H1 (cell line): ENCODE results near the gene TRIM56. TPM values are rescaled to one million over a fixed set of nuclear protein-coding genes. Genes with fewer than 3 reads are reported as not detected.
"Not testable (repeated sequence)": the region's sequence is repeated elsewhere in the genome, so short reads cannot be mapped to it uniquely, and the experiment has no call there.

ENCODE experiments used
- CTCF ChIA-PET: fragments of 300-600 bp; sonication (Branson Sonifier 250); formaldehyde crosslinking; loops from one replicate; lab custom pipeline; 2021; ENCODE audit not compliant: partially characterized antibody; lab: Charles Lee
- POLR2A ChIA-PET: fragments of 300-600 bp; sonication (Branson Sonifier 250); formaldehyde crosslinking; loops from one replicate; lab custom pipeline; 2021; ENCODE audit warnings: inconsistent platforms; ENCODE audit not compliant: partially characterized antibody; lab: Charles Lee
- DNase-seq, 2 experiments: peaks; one replicate each; pipeline versions ENCODE4 v3.0.0 to v3.0.0-alpha.2; 2010 to 2022; ENCODE audit warnings: low spot score in 2 of 2, low read depth in 1 of 2, mixed read lengths in 1 of 2
- FAIRE-seq: peaks from 2 replicates; lab custom pipeline; 2011; peaks lifted over from hg19 to GRCh38; lab: Jason Lieb, UNC
- H2AFZ ChIP-seq: 2 replicates; pipeline ENCODE4 v1.8.1; 2012; ENCODE audit warnings: low read length, inconsistent platforms
- H2AK5ac ChIP-seq: 2 replicates; pipeline ENCODE4 v1.6.1; 2013; ENCODE audit warnings: low read depth, low read length
- H2BK120ac ChIP-seq: replicated peaks from 2 replicates; pipeline ENCODE3; 2013; ENCODE audit warnings: low read depth, low read length, inconsistent platforms
- H2BK12ac ChIP-seq: 2 replicates; pipeline ENCODE4 v1.6.1; 2013; ENCODE audit warnings: low read depth, low read length
- H2BK15ac ChIP-seq: 2 replicates; pipeline ENCODE4 v1.6.1; 2013; ENCODE audit warnings: low read length
- H2BK20ac ChIP-seq: 2 replicates; pipeline ENCODE4 v1.6.1; 2013; ENCODE audit warnings: low read length
- H2BK5ac ChIP-seq: 2 replicates; pipeline ENCODE4 v1.6.1; 2013; ENCODE audit warnings: low read depth, low read length
- H3K14ac ChIP-seq: 2 replicates; pipeline ENCODE4 v1.6.1; 2013; ENCODE audit warnings: inconsistent platforms; ENCODE audit not compliant: insufficient read length
- H3K18ac ChIP-seq: 2 replicates; pipeline ENCODE4 v1.6.1; 2013; ENCODE audit warnings: low read length; ENCODE audit errors: extremely low read depth
- H3K23ac ChIP-seq: 2 replicates; pipeline ENCODE4 v1.6.1; 2013; ENCODE audit warnings: inconsistent platforms; ENCODE audit not compliant: insufficient read length
- H3K23me2 ChIP-seq: 2 replicates; pipeline ENCODE4 v1.6.1; 2013; ENCODE audit warnings: low read depth, low read length
- H3K27ac ChIP-seq: 2 replicates; pipeline ENCODE4 v1.6.1; 2011; ENCODE audit warnings: low read depth, low read length, inconsistent platforms
- H3K27me3 ChIP-seq, 4 experiments: replicated peaks in 1 of 4; 1 replicate in 1 of 4; 2 replicates in 3 of 4; pipeline versions ENCODE4 v1.6.1 to v1.8.1; 2011 to 2013; ENCODE audit warnings: low read length in 3 of 4, mild to moderate bottlenecking in 3 of 4, inconsistent platforms in 2 of 4, mixed read lengths in 2 of 4, moderate library complexity in 1 of 4; ENCODE audit not compliant: control insufficient read depth in 3 of 4, insufficient read depth in 3 of 4; ENCODE audit errors: extremely low read depth in 1 of 4
- H3K36me3 ChIP-seq, 4 experiments: 2 replicates each; pipeline versions ENCODE4 v1.6.1 to v1.8.1; 2011 to 2013; ENCODE audit warnings: mild to moderate bottlenecking in 4 of 4, low read length in 3 of 4, moderate library complexity in 2 of 4, control low read depth in 1 of 4, inconsistent platforms in 1 of 4; ENCODE audit not compliant: insufficient read depth in 4 of 4, control insufficient read depth in 2 of 4
- H3K4ac ChIP-seq: replicated peaks from 2 replicates; pipeline ENCODE3; 2013; ENCODE audit warnings: low read length, low read depth, mixed read lengths, inconsistent platforms; ENCODE audit not compliant: insufficient read length
- H3K4me1 ChIP-seq, 4 experiments: replicated peaks in 1 of 4; 1 replicate in 1 of 4; 2 replicates in 3 of 4; pipeline versions ENCODE4 v1.6.1 to v1.8.1; 2011 to 2013; ENCODE audit warnings: low read length in 3 of 4, inconsistent platforms in 2 of 4, mixed read lengths in 1 of 4; ENCODE audit not compliant: insufficient read depth in 4 of 4, control insufficient read depth in 3 of 4
- H3K4me2 ChIP-seq, 2 experiments: 2 replicates each; pipeline versions ENCODE4 v1.6.1 to v1.8.1; 2011 to 2013; ENCODE audit warnings: low read depth in 2 of 2, low read length in 2 of 2, control low read depth in 1 of 2, inconsistent platforms in 1 of 2, mild to moderate bottlenecking in 1 of 2; ENCODE audit not compliant: insufficient read depth in 1 of 2
- H3K4me3 ChIP-seq, 4 experiments: fragments of 200-600, 300-600 bp in 1 of 4; sonication (generic), shearing (Covaris generic), sonication (Bioruptor Twin) in 1 of 4; 2 replicates each; pipeline versions ENCODE4 v1.5.1 to v1.8.1; 2011 to 2016; ENCODE audit warnings: low read length in 4 of 4, low read depth in 3 of 4, control low read depth in 2 of 4, inconsistent platforms in 2 of 4, mild to moderate bottlenecking in 2 of 4, mixed read lengths in 1 of 4, moderate library complexity in 1 of 4; ENCODE audit not compliant: insufficient read depth in 2 of 4; ENCODE audit errors: extremely low read depth in 1 of 4
- H3K56ac ChIP-seq: replicated peaks from 2 replicates; pipeline ENCODE3; 2013; ENCODE audit warnings: low read depth, mild to moderate bottlenecking, mixed read lengths, low read length, inconsistent platforms; ENCODE audit not compliant: insufficient read length
- H3K79me1 ChIP-seq: 2 replicates; pipeline ENCODE4 v1.6.1; 2013; ENCODE audit warnings: low read depth, low read length, control low read depth
- H3K79me2 ChIP-seq, 2 experiments: 2 replicates each; pipeline versions ENCODE4 v1.6.1 to v1.8.1; 2012 to 2013; ENCODE audit warnings: low read length in 2 of 2, mild to moderate bottlenecking in 2 of 2, inconsistent platforms in 1 of 2; ENCODE audit not compliant: insufficient read depth in 2 of 2, control insufficient read depth in 1 of 2
- H3K9ac ChIP-seq, 4 experiments: replicated peaks in 1 of 4; 1 replicate in 1 of 4; 2 replicates in 3 of 4; pipeline versions ENCODE4 v1.6.1 to v1.8.1; 2011 to 2013; ENCODE audit warnings: low read depth in 3 of 4, low read length in 3 of 4, control low read depth in 2 of 4, mild to moderate bottlenecking in 2 of 4, moderate library complexity in 2 of 4, inconsistent platforms in 1 of 4; ENCODE audit errors: extremely low read depth in 1 of 4
- H3K9me3 ChIP-seq, 2 experiments: 2 replicates each; pipeline versions ENCODE4 v1.6.1 to v1.8.1; 2012 to 2013; ENCODE audit warnings: mild to moderate bottlenecking in 2 of 2, moderate library complexity in 2 of 2, control low read depth in 1 of 2, inconsistent platforms in 1 of 2, low read depth in 1 of 2, low read length in 1 of 2, mixed read lengths in 1 of 2; ENCODE audit not compliant: insufficient read depth in 2 of 2
- H4K20me1 ChIP-seq, 2 experiments: replicated peaks in 1 of 2; 2 replicates each; pipeline versions ENCODE3 to v1.8.1; 2011 to 2013; ENCODE audit warnings: inconsistent platforms in 2 of 2, low read length in 2 of 2, mild to moderate bottlenecking in 1 of 2; ENCODE audit not compliant: insufficient read depth in 2 of 2, control insufficient read depth in 1 of 2
- H4K5ac ChIP-seq: 2 replicates; pipeline ENCODE4 v1.6.1; 2013; ENCODE audit warnings: low read length, low read depth, mixed read lengths, inconsistent platforms; ENCODE audit not compliant: insufficient read length
- H4K8ac ChIP-seq: 2 replicates; pipeline ENCODE4 v1.8.0; 2013; ENCODE audit warnings: mild to moderate bottlenecking, moderate library complexity, low read length, inconsistent platforms; ENCODE audit not compliant: insufficient read depth; ENCODE audit errors: extremely low read depth
- H4K91ac ChIP-seq: replicated peaks from 2 replicates; pipeline ENCODE3; 2013; ENCODE audit warnings: low read length, mixed read lengths, inconsistent platforms; ENCODE audit not compliant: insufficient read length
- GABPA ChIP-seq: IDR thresholded peaks from 2 replicates; pipeline ENCODE4 v1.6.1; 2011; ENCODE audit warnings: mild to moderate bottlenecking, low read length, moderate library complexity, borderline replicate concordance; ENCODE audit not compliant: insufficient read depth
- MAFK ChIP-seq: IDR thresholded peaks from 2 replicates; pipeline ENCODE4 v1.6.1; 2012; ENCODE audit warnings: low read depth, mild to moderate bottlenecking, improper control_type of control experiment, low read length
- RFX5 ChIP-seq: IDR thresholded peaks from 2 replicates; pipeline ENCODE4 v1.6.1; 2011; ENCODE audit warnings: low read depth, low read length, improper control_type of control experiment, borderline replicate concordance
- RNF2 ChIP-seq: fragments of 200-900, 300-1000 bp; sonication (generic); IDR thresholded peaks from 2 replicates; pipeline ENCODE4 v1.7.1; 2016; ENCODE audit warnings: borderline replicate concordance, low read depth, mild to moderate bottlenecking, antibody characterized with exemption, low read length; ENCODE audit not compliant: poor library complexity, severe bottlenecking; ENCODE audit errors: missing control alignments
- SAP30 ChIP-seq: fragments of 300-600 bp; sonication (generic); IDR thresholded peaks from 2 replicates; pipeline ENCODE4 v1.7.1; 2012; ENCODE audit warnings: low read length, moderate library complexity, mild to moderate bottlenecking, inconsistent platforms; ENCODE audit not compliant: insufficient read depth, insufficient replicate concordance
- WGBS, 2 experiments: shearing (Covaris generic) in 1 of 2; methylation state at CpG; one replicate each; pipeline versions ENCODE4 v1.1.6 to v1.1.7; 2013 to 2015; ENCODE audit warnings: low lambda C conversion rate in 2 of 2, mixed read lengths in 2 of 2, inconsistent platforms in 1 of 2, low coverage in 1 of 2, missing lambda C conversion rate in 1 of 2; ENCODE audit not compliant: insufficient replicate concordance in 2 of 2, insufficient coverage in 1 of 2, insufficient read length in 1 of 2; ENCODE audit errors: extremely low coverage in 1 of 2, missing lambda C conversion rate in 1 of 2; 5-methylcytosine and 5-hydroxymethylcytosine counted together
- polyA plus RNA-seq, 7 experiments: library from polyadenylated mRNA; depleted of rRNA in 3 of 7; stranded (reverse) in 5 of 7; unstranded in 2 of 7; fragments of >200 nt in 5 of 7; fragments of 200-250 nt in 2 of 7; gene quantifications; 1 replicate in 5 of 7; 2 replicates in 1 of 7; 4 replicates in 1 of 7; pipeline versions ENCODE4 v1.2.1 to v1.2.3, GENCODE V29; 2011 to 2013; ENCODE audit warnings: missing spikeins in 2 of 7, mixed read lengths in 2 of 7
- total RNA-seq: library from RNA; stranded (reverse); fragmentation: NEBNext Ultra II Directional; extraction: Animal tissue kit (Norgen Biotek cat#: 25700); gene quantifications from 2 replicates; pipeline ENCODE4 v1.2.1, GENCODE V29; 2021
- TF ChIP-seq, protein P1 (sequence below): IDR thresholded peaks from 2 replicates; pipeline ENCODE4 v1.6.1; 2012; ENCODE audit warnings: low read length, inconsistent platforms

The TRIM56 gene
- total and polyA plus RNA-seq, 2 of the 8 experiments (the other 6 are each of a cell fraction or from before 2014, with no cell fraction given) = 2.0 to 17.5 TPM

DNA sequence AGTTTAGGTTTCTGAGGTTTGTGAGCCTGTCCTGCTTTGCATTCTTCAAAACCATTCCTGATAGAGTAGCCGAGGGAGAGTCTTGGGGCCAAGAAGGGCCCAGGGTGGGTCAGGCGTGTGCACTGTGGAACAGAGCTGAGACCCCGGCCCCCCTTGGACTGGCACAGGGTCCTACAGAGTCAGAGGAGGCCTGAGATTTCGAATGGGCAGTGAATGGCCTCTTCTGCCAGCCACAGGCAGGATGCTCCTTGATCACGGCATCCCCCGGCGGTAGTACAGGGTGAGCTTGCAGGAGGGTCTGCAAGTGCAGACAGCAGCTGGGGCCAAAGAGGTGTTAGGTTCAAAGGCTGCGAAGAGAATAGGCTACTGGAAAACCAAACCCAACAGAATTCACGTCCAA lies 4.6 kb downstream of the TRIM56 start (continued):
- TF ChIP-seq GABPA (no peak), RFX5 (no peak), MAFK (no peak), SAP30 (no peak), RNF2 (no peak)
- TF ChIP-seq, protein P1, sequence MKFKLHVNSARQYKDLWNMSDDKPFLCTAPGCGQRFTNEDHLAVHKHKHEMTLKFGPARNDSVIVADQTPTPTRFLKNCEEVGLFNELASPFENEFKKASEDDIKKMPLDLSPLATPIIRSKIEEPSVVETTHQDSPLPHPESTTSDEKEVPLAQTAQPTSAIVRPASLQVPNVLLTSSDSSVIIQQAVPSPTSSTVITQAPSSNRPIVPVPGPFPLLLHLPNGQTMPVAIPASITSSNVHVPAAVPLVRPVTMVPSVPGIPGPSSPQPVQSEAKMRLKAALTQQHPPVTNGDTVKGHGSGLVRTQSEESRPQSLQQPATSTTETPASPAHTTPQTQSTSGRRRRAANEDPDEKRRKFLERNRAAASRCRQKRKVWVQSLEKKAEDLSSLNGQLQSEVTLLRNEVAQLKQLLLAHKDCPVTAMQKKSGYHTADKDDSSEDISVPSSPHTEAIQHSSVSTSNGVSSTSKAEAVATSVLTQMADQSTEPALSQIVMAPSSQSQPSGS = no peak
- TF ChIP-seq, all 59 proteins: peak for 0

DNA sequence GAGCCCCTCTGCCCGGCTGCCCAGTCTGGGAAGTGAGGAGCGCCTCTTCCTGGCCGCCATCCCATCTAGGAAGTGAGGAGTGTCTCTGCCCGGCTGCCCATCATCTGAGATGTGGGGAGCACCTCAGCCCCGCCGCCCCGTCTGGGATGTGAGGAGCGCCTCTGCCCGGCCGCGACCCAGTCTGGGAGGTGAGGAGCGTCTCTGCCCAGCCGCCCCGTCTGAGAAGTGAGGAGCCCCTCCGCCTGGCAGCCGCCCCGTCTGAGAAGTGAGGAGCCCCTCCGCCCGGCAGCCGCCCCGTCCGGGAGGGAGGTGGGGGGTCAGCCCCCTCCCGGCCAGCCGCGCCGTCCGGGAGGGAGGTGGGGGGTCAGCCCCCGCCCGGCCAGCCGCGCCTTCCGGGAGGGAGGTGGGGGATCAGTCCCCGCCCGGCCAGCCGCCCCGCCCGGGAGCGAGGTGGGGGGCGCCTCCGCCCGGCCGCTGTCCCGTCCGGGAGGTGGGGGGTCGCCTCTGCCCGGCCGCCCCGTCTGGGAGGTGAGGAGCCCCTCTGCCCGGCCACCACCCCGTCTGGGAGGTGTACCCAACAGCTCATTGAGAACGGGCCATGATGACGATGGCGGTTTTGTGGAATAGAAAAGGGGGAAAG lies 7.1 kb downstream of the TRIM56 start:
- peaks cover 0 to 16% (median 3%) of the 10 kb centered on the region in 4 experiments; a peak in 4 of 8 replicates for H3K36me3 ChIP-seq
- DNase-seq, CTCF ChIA-PET, H2AFZ ChIP-seq, H4K8ac ChIP-seq, H2BK5ac ChIP-seq, H3K79me2 ChIP-seq, H3K4ac ChIP-seq, H2BK12ac ChIP-seq, H4K20me1 ChIP-seq, H2BK15ac ChIP-seq, H3K23me2 ChIP-seq, POLR2A ChIA-PET, H3K23ac ChIP-seq, H3K79me1 ChIP-seq, H3K9ac ChIP-seq, FAIRE-seq, H2AK5ac ChIP-seq, H3K14ac ChIP-seq, H3K4me2 ChIP-seq, H3K4me3 ChIP-seq, H3K9me3 ChIP-seq, H3K18ac ChIP-seq, H2BK20ac ChIP-seq, H2BK120ac ChIP-seq, H3K56ac ChIP-seq, H4K5ac ChIP-seq, H3K27ac ChIP-seq, H3K27me3 ChIP-seq, H4K91ac ChIP-seq, H3K4me1 ChIP-seq: not testable (repeated sequence)
- WGBS, 2 experiments = 100% methylated on average over 1 of the region's 53 CpGs; no CpG with 5 or more reads in 1 of the 2 experiments
